Astrocyte (in vitro differentiated cells and primary cell): ENCODE measurements around the gene CCDC71.

Experiments used
- CTCF ChIP-seq: IDR thresholded peaks from 2 replicates; pipeline ENCODE4 v1.5.1; 2011; ENCODE audit warnings: low read depth, mild to moderate bottlenecking, inconsistent platforms, low read length, moderate library complexity; ENCODE audit not compliant: insufficient read depth
- EZH2 ChIP-seq: IDR thresholded peaks from 2 replicates; pipeline ENCODE4 v1.6.1; 2012; ENCODE audit warnings: mild to moderate bottlenecking, low read length, inconsistent platforms; ENCODE audit not compliant: insufficient read depth

DNA sequence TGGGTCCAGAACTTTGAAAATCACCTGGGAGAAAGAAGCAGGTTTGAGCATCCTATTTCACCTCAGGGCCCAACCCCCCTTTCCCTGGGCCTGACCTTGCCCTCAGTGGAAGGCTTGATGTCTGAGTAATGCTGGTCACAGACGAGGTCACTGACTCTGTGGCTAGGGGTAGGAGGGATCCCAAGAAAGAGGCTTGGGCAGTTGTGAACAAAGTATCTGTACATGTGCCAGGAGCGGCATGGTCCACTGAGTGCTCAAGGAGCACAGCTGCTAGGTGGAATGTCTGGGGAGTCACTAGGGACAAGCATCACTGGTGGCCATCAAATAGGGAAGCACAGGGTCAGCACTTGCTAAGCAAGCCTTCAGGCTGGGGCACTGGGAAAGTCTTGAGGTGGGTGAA lies 7.3 kb downstream of the CCDC71 start:
- TF ChIP-seq CTCF (no peak), EZH2 (no peak)
